Posterior cingulate gyrus (tissue), 11 donors: ENCODE measurements around the gene DNAH2.

Source experiments
- DNase-seq, 10 donors: peaks; one replicate each; pipeline versions ENCODE4 v3.0.0 to v3.0.0-alpha.2; 2020 to 2021; ENCODE audit warnings: mixed read lengths in 3 of 10
- intact Hi-C: fragments of 100-400 bp; cut with DNase I; formaldehyde crosslinking; loops from one replicate; pipeline ENCODE4 v1.15.1; 2023

The DNAH2 gene

DNA sequence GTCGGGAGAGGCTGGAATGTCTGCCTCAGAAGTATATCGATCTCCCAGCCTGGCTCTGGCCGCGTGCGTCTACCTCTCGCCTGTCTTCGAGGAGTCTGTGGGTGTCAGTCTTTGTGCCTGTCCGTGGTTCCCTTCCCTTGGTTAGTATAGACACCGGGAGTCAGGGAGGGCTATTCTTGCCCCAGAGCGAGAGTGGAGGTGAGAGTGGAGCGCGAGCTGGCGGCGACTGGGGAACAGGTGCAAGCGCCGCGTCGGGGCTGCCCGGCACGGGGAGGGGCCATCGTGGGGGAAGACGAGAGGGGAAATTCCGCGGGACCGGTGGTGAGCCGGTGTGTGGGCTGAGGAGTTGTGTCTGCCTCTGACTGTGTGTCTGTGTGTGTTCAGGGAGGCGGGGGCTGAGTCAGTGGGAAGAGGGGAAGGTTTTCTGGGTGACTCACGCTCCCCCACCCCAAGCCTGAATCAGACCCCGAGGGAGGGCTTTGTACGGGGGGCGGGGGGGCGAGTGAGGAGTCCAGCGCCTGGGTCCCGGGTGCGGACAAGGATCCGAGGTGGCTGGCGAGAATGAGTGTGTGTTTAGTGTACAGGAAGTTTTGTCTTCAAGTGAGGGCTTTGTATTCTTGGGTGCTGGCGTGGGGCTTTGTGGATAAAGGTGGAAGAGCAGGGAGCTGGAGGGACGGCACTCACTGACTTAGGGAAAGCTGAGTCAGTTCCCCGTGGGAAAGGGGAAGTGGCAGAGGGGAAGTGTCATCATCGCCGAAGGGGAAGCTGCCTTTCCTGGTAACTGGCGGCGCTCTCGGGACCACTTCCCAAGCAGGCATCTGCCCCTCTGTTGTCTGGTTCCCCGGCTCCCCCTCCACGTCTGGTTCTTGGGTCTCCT lies 125.1 kb downstream of the DNAH2 start:
- intact Hi-C loops = loop anchor here (5.0 kb wide), 1 partner anchor 90 kb away; the partner anchor contains the start of genes CNTROB and TRAPPC1
- peak in 5 of 10 donors; percentile 40 to 89 (median 68) for DNase-seq

- DNase-seq = no peak
- intact Hi-C loops = loop anchor here (5.0 kb wide), 1 partner anchor 89 kb away; the partner anchor contains the start of genes CNTROB and TRAPPC1
Measured at GRCh38 chr17:7843257-7843535, 125.7 kb downstream of the DNAH2 start.

DNA sequence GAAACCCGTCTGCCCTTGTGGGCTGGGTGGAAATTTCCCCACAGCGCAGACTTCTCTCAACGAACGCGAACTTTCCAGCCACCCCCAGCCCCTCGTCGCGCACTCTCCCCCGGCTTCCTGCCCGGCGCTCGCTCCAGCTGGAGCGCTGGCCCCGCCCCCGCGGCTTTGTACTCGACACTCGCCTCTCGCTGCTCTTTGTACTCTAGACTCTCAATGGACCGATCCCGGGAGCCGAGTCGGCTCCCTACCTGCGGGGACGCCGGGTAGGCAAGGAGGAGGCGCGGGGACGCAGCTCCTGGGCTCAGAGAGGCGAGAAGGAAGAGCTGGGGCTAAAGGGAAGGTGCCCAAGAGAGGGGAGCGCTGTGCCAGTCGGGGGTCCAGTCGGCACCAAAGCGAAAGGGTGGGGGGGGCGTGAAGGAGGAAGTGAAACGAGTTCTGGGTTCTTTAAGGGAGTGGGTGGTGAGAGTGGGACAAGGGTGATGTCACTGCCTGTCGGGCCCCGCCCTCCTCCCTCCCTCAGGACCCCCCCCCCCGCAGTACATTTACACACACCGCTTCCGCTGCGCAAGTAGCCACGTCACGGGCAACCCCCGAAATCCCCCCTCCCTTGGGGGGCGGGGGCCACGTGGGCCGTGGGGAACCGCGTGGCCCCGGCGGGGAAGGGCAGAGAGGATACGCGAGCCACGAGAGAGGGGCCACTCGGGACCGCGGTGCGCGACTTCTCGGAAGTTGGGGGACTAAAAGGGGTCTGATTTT lies 126.2 kb downstream of the DNAH2 start:
- peak in 7 of 10 donors; percentile 51 to 94 (median 68) for DNase-seq

GRCh38 chr17:7844292-7845154 lies 127.0 kb downstream of the DNAH2 start:
- peak; percentile 88 to 99 (median 92) for DNase-seq
- intact Hi-C loops = loop anchor here (1.0 to 5.0 kb wide), 2 partner anchors 10 to 88 kb away; partner anchors contain the start of genes CNTROB, KDM6B and TRAPPC1

More for the DNA sequence above, 126.2 kb downstream of the DNAH2 start:
- intact Hi-C loops = loop anchor here (1.0 to 5.0 kb wide), 2 partner anchors 9 to 89 kb away; partner anchors contain the start of genes CNTROB, KDM6B and TRAPPC1

DNA sequence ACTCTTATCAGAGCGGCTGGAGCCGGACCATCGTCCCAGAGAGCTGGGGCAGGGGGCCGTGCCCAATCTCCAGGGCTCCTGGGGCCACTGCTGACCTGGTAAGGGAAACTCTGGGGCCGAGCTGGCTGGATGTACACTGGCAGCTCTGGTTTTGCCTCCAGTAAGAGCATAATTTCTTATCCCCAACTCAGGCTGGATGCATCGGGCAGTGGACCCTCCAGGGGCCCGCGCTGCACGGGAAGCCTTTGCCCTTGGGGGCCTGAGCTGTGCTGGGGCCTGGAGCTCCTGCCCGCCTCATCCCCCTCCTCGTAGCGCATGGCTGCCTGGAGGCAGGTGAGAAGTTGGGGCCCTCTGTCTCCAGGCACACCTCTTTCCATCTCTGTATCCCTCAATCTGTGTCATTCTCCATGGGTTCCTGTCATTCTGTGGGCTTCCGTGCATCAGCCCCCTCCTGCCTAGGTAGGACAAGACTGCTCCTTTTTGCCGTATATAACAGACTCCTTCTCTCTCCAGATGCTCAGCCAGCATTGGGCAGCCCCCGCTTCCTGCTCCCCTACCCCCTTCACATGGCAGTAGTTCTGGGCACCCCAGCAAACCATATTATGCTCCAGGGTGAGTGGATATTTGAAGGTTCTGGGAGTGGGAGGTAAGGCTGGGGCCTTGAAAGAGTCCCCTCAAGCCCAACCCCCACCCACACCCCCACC lies 128.0 kb downstream of the DNAH2 start:
- intact Hi-C loops = no loop called here
- DNase-seq = peak in 1 of 10 donors; percentile 55

GRCh38 chr17:7846063-7846735 lies 128.7 kb downstream of the DNAH2 start:
- intact Hi-C loops = no loop called here
- DNase-seq = peak in 1 of 10 donors; percentile 68

DNA sequence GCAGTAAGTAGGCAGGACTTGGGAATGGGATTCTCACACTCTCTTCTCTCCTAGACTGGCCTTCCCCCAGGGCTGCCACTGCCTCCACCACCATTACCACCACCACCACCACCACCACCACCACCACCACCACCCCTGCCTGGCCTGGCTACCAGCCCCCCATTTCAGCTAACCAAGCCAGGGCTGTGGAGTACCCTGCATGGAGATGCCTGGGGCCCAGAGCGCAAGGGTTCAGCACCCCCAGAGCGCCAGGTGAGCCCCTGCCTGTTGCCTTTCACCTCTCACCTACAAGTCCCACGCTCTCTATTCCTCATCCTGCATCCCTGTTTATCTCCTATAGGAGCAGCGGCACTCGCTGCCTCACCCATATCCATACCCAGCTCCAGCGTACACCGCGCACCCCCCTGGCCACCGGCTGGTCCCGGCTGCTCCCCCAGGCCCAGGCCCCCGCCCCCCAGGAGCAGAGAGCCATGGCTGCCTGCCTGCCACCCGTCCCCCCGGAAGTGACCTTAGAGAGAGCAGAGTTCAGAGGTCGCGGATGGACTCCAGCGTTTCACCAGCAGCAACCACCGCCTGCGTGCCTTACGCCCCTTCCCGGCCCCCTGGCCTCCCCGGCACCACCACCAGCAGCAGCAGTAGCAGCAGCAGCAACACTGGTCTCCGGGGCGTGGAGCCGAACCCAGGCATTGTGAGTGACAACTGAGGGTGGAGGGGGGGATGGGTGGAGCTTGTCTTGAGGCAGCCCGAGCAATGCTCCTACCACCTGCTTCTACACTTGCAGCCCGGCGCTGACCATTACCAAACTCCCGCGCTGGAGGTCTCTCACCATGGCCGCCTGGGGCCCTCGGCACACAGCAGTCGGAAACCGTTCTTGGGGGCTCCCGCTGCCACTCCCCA lies 129.5 kb downstream of the DNAH2 start:
- peak in 1 of 10 donors; percentile 82 for DNase-seq
- intact Hi-C loops = no loop called here

- peak in 1 of 10 donors; percentile 75 for DNase-seq
- intact Hi-C loops = no loop called here
Measured at GRCh38 chr17:7848131-7848579, 130.6 kb downstream of the DNAH2 start.

DNA sequence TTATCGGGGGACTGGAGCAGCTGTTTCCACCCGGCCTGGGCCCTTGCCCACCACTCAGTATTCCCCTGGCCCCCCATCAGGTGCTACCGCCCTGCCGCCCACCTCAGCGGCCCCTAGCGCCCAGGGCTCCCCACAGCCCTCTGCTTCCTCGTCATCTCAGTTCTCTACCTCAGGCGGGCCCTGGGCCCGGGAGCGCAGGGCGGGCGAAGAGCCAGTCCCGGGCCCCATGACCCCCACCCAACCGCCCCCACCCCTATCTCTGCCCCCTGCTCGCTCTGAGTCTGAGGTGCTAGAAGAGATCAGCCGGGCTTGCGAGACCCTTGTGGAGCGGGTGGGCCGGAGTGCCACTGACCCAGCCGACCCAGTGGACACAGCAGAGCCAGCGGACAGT lies 131.2 kb downstream of the DNAH2 start:
- DNase-seq = peak in 1 of 10 donors; percentile 83
- intact Hi-C loops = no loop called here

DNA sequence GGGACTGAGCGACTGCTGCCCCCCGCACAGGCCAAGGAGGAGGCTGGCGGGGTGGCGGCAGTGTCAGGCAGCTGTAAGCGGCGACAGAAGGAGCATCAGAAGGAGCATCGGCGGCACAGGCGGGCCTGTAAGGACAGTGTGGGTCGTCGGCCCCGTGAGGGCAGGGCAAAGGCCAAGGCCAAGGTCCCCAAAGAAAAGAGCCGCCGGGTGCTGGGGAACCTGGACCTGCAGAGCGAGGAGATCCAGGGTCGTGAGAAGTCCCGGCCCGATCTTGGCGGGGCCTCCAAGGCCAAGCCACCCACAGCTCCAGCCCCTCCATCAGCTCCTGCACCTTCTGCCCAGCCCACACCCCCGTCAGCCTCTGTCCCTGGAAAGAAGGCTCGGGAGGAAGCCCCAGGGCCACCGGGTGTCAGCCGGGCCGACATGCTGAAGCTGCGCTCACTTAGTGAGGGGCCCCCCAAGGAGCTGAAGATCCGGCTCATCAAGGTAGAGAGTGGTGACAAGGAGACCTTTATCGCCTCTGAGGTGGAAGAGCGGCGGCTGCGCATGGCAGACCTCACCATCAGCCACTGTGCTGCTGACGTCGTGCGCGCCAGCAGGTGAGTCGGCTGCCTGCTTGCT lies 131.7 kb downstream of the DNAH2 start:
- intact Hi-C loops = no loop called here
- peak in 1 of 10 donors; percentile 64 for DNase-seq

GRCh38 chr17:7849751-7850504 lies 132.4 kb downstream of the DNAH2 start:
- no peak for DNase-seq
- intact Hi-C loops = loop anchor here (2.0 kb wide), 2 partner anchors 15 to 107 kb away; partner anchors contain the start of gene KDM6B

- intact Hi-C loops = loop anchor here (1.0 to 2.0 kb wide), 3 partner anchors 16 to 108 kb away; partner anchors contain the start of gene KDM6B
- peak in 2 of 10 donors; percentile 69 to 72 for DNase-seq
Measured at GRCh38 chr17:7850701-7851437, 133.3 kb downstream of the DNAH2 start.

DNA sequence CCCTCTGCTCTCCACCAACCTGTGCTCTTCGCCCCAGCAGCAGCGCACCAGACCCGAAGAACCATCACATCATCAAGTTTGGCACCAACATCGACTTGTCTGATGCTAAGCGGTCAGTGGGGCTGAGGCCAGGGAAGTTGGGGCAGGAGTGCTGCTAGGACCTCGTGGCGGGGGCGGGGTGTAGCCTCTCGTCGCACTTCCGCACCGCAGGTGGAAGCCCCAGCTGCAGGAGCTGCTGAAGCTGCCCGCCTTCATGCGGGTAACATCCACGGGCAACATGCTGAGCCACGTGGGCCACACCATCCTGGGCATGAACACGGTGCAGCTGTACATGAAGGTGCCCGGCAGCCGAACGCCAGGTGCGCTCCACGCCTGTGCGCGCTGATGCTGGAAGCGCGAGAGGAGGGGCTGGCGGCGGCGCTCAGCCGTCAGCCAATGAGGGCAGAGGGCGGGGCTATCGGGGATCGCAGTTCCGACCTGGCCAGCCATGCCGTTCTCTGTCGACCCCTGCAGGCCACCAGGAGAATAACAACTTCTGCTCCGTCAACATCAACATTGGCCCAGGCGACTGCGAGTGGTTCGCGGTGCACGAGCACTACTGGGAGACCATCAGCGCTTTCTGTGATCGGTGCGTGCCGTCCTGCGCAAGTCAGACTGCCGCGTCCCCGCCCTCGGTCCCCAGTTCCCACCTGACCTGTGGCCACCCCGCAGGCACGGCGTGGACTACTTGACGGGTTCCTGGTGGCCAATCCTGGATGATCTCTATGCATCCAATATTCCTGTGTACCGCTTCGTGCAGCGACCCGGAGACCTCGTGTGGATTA lies 134.1 kb downstream of the DNAH2 start:
- peak; percentile 84 to 99 (median 92) for DNase-seq
- intact Hi-C loops = loop anchor here (1.0 to 2.0 kb wide), 3 partner anchors 17 to 109 kb away; partner anchors contain the start of gene KDM6B

DNA sequence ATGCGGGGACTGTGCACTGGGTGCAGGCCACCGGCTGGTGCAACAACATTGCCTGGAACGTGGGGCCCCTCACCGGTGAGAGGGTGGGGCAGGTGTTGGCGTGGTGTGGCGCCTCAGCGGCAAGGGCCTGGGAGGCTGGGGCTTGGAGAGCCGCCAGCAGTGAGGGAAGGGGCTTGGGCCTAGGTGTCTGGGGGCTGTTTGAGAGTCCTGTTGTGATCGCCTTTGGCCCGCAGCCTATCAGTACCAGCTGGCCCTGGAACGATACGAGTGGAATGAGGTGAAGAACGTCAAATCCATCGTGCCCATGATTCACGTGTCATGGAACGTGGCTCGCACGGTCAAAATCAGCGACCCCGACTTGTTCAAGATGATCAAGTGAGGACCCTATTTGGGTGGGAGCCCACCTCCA lies 134.7 kb downstream of the DNAH2 start:
- intact Hi-C loops = no loop called here

More for the DNA sequence above, 134.7 kb downstream of the DNAH2 start:
- no peak for DNase-seq
